CD4-positive, alpha-beta T cell (primary cell): ENCODE results near the gene ACRV1. TPM values are rescaled to one million over a fixed set of nuclear protein-coding genes. Genes with fewer than 3 reads are reported as not detected.
"Not testable (repeated sequence)": the region's sequence is repeated elsewhere in the genome, so short reads cannot be mapped to it uniquely, and the experiment has no call there.

Experiments
- ATAC-seq: fragments of 200-7000 bp; cut with Tn5 transposase; one replicate; pipeline ENCODE4 v1.10.0; 2022; ENCODE audit warnings: mild to moderate bottlenecking; ENCODE audit not compliant: poor library complexity
- CTCF ChIA-PET: fragments of 350-600 bp; sonication (Branson Sonifier 250); formaldehyde crosslinking; loops from one replicate; lab custom pipeline; 2021; ENCODE audit warnings: antibody characterized with exemption, inconsistent platforms; lab: Charles Lee
- POLR2A ChIA-PET: fragments of 350-600 bp; sonication (Branson Sonifier 250); formaldehyde crosslinking; loops from one replicate; lab custom pipeline; 2021; ENCODE audit warnings: antibody characterized with exemption, inconsistent platforms; lab: Charles Lee
- DNase-seq, 14 experiments: peaks; one replicate each; pipeline ENCODE4 v3.0.0-alpha.2; 2013 to 2020; ENCODE audit warnings: mixed read lengths in 2 of 14
- H3K27ac ChIP-seq, 2 donors: one replicate each; pipeline versions ENCODE4 v1.5.1 to v1.7.0; 2013; ENCODE audit warnings: low read length in 2 of 2, low read depth in 1 of 2, mild to moderate bottlenecking in 1 of 2
- H3K27me3 ChIP-seq, 2 experiments: 1 replicate in 1 of 2; 2 replicates in 1 of 2; pipeline versions ENCODE4 v1.6.1 to v1.7.0; 2013; ENCODE audit warnings: low read length in 2 of 2, control low read depth in 1 of 2, mild to moderate bottlenecking in 1 of 2, moderate library complexity in 1 of 2; ENCODE audit not compliant: insufficient read depth in 2 of 2, control insufficient read depth in 1 of 2
- H3K36me3 ChIP-seq: one replicate; pipeline ENCODE4 v1.6.1; 2013; ENCODE audit warnings: low read length, control low read depth; ENCODE audit not compliant: insufficient read depth
- H3K4me1 ChIP-seq: one replicate; pipeline ENCODE4 v1.6.1; 2013; ENCODE audit warnings: low read length, control low read depth; ENCODE audit not compliant: insufficient read depth
- H3K4me3 ChIP-seq: one replicate; pipeline ENCODE4 v1.5.1; 2013; ENCODE audit warnings: mild to moderate bottlenecking, low read length, moderate library complexity
- H3K9me3 ChIP-seq, 2 experiments: 1 replicate in 1 of 2; 2 replicates in 1 of 2; pipeline versions ENCODE4 v1.6.1 to v1.7.0; 2013; ENCODE audit warnings: low read length in 2 of 2, mild to moderate bottlenecking in 2 of 2, control low read depth in 1 of 2, moderate library complexity in 1 of 2; ENCODE audit not compliant: control insufficient read depth in 1 of 2, insufficient read depth in 1 of 2
- H3K27ac Mint-ChIP-seq: one replicate; pipeline ENCODE4 v1.8.0; 2020; ENCODE audit warnings: mixed read lengths
- H3K27me3 Mint-ChIP-seq: one replicate; pipeline ENCODE4 v1.8.0; 2021; ENCODE audit warnings: mixed read lengths
- H3K36me3 Mint-ChIP-seq: one replicate; pipeline ENCODE4 v1.8.0; 2021; ENCODE audit warnings: low read depth, mixed read lengths
- H3K4me1 Mint-ChIP-seq: one replicate; pipeline ENCODE4 v1.8.0; 2021; ENCODE audit warnings: low read depth, mixed read lengths
- H3K4me3 Mint-ChIP-seq: one replicate; pipeline ENCODE4 v1.8.0; 2020; ENCODE audit warnings: mild to moderate bottlenecking, mixed read lengths
- H3K9me3 Mint-ChIP-seq: one replicate; pipeline ENCODE4 v1.8.0; 2020; ENCODE audit warnings: mixed read lengths
- CTCF ChIP-seq: fragments of 200-600 bp; IDR thresholded peaks from one replicate; pipeline ENCODE4 v1.8.0; 2022; ENCODE audit warnings: antibody characterized with exemption, mild to moderate bottlenecking
- intact Hi-C, 2 experiments: fragments of 100-400 bp; cut with DNase I in 1 of 2; cut with micrococcal nuclease in 1 of 2; formaldehyde crosslinking; loops; one replicate each; pipeline versions ENCODE4 v1.15.1 to v1.9.0; 2023 to 2025; cut with DNase I, micrococcal nuclease
- total RNA-seq, 174 experiments: library from RNA in 2 of 174; stranded (reverse) in 2 of 174; gene quantifications; one replicate each; pipeline ENCODE4 v1.2.3 and lab custom pipeline; 2021 to 2026

Gene ACRV1
- total RNA-seq, 2 experiments from 2014 or later = not detected

GRCh38 chr11:125720781-125721180 lies 40.1 kb upstream of the ACRV1 start:
- Histone ChIP-seq H3K27ac (no peak overlapping the region), H3K36me3 (no peaks in the 10 kb centered on the region), H3K4me3 (no peak overlapping the region), H3K4me1 (no peaks in the 10 kb centered on the region), H3K27me3 (peaks cover 7 to 10% of the 10 kb centered on the region in 2 experiments), H3K9me3 (peaks cover 0 to 3% of the 10 kb centered on the region in 2 experiments)
- no peaks in the 10 kb centered on the region for H3K9me3 Mint-ChIP-seq
- no peaks in the 10 kb centered on the region for H3K36me3 Mint-ChIP-seq
- H3K4me3 Mint-ChIP-seq = no peak overlapping the region
- ChIA-PET POLR2A (no interaction called here), CTCF (no interaction called here)
- H3K4me1 Mint-ChIP-seq = no peaks in the 10 kb centered on the region
- intact Hi-C loops = loop anchor here in 1 of 2 experiments (10.0 kb wide), 1 partner anchor 154 kb away; no protein-coding TSS in a partner anchor
- no peak for DNase-seq
- no peak for TF ChIP-seq CTCF
- no peak overlapping the region for H3K27ac Mint-ChIP-seq
- peaks cover 49% of the 10 kb centered on the region for H3K27me3 Mint-ChIP-seq
- ATAC-seq = no peak

GRCh38 chr11:125704686-125705085 lies 24.0 kb upstream of the ACRV1 start:
- DNase-seq, H3K9me3 Mint-ChIP-seq, H3K4me1 ChIP-seq, H3K4me1 Mint-ChIP-seq, POLR2A ChIA-PET, H3K27ac Mint-ChIP-seq, H3K27me3 ChIP-seq, H3K27me3 Mint-ChIP-seq, H3K9me3 ChIP-seq, H3K36me3 Mint-ChIP-seq, H3K4me3 ChIP-seq, H3K36me3 ChIP-seq, CTCF ChIA-PET, H3K27ac ChIP-seq, H3K4me3 Mint-ChIP-seq, intact Hi-C loops, ATAC-seq: not testable (repeated sequence)

GRCh38 chr11:125701858-125702621 lies 21.4 kb upstream of the ACRV1 start:
- DNase-seq (no peak), ATAC-seq (no peak)
- H3K27me3 ChIP-seq = peaks cover 0 to 4% of the 10 kb centered on the region in 2 experiments
- intact Hi-C loops = no loop called here
- no peak overlapping the region for H3K4me3 ChIP-seq
- Mint-ChIP-seq H3K27me3 (peaks cover 11% of the 10 kb centered on the region), H3K36me3 (no peaks in the 10 kb centered on the region), H3K4me1 (no peaks in the 10 kb centered on the region), H3K4me3 (no peak overlapping the region), H3K27ac (no peak overlapping the region), H3K9me3 (no peaks in the 10 kb centered on the region)
- POLR2A ChIA-PET = no interaction called here
- H3K36me3 ChIP-seq = no peaks in the 10 kb centered on the region
- H3K4me1 ChIP-seq = no peaks in the 10 kb centered on the region
- CTCF ChIA-PET = no interaction called here
- no peak for TF ChIP-seq CTCF
- H3K27ac ChIP-seq = no peak overlapping the region
- H3K9me3 ChIP-seq = no peaks in the 10 kb centered on the region
